HG03565 (cell line): Measurements from ENCODE around the gene DCLK3.

Source experiments
- ATAC-seq: cut with Tn5 transposase; IDR thresholded peaks from one replicate; pipeline ENCODE4 v1.9.1; 2021; ENCODE audit warnings: mild to moderate bottlenecking, moderate library complexity; ENCODE audit not compliant: unreplicated experiment

DCLK3 gene, protein sequence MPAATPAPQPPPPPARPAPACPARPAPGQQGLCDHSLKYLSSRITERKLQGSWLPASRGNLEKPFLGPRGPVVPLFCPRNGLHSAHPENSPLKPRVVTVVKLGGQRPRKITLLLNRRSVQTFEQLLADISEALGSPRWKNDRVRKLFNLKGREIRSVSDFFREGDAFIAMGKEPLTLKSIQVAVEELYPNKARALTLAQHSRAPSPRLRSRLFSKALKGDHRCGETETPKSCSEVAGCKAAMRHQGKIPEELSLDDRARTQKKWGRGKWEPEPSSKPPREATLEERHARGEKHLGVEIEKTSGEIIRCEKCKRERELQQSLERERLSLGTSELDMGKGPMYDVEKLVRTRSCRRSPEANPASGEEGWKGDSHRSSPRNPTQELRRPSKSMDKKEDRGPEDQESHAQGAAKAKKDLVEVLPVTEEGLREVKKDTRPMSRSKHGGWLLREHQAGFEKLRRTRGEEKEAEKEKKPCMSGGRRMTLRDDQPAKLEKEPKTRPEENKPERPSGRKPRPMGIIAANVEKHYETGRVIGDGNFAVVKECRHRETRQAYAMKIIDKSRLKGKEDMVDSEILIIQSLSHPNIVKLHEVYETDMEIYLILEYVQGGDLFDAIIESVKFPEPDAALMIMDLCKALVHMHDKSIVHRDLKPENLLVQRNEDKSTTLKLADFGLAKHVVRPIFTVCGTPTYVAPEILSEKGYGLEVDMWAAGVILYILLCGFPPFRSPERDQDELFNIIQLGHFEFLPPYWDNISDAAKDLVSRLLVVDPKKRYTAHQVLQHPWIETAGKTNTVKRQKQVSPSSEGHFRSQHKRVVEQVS

DNA sequence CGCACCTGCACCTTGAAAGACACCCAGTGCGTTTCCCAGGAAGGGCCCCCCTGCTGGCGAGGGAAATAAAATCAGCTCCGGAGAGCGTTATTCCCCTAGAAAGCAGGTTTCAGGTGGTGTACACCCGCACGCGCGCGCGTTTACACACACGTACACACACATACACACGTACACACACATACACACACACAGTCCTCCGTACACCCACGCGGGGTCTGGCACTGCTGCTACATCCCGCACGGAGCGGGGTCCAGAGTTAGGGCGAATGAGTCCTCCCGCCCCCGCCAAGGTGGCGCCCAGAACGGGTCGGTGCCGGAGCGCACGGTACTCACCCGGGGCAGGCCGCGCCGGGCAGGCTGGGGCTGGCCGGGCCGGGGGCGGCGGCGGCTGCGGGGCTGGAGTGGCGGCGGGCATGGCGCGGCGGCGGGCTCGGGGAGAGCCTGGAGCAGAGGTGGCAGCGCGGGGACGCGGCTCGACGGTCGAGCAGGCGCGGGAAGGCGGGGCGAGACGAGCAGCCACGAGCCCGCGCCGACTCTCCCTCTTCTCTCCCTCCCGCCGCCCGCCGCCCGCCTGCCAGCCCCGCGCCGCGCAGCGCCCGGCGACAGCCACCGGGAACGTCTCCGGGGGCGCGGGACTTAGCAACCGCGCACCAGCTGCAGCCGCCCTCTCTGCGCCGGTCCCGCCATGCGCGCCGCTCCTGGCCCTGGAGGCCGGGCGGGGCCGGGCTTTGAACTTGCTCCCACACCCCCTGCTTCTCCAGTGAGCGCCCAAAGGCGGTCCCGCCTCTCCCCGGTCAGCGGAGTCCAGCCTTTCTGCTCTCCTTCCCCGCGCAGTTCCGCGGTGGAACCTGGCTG lies at the start of gene DCLK3:
DCLK3 (minus strand) TSS at position 704 of the 854 bp plus-strand sequence; CDS start at position 414, 290 bp downstream.
- ATAC-seq, result no peak

DNA sequence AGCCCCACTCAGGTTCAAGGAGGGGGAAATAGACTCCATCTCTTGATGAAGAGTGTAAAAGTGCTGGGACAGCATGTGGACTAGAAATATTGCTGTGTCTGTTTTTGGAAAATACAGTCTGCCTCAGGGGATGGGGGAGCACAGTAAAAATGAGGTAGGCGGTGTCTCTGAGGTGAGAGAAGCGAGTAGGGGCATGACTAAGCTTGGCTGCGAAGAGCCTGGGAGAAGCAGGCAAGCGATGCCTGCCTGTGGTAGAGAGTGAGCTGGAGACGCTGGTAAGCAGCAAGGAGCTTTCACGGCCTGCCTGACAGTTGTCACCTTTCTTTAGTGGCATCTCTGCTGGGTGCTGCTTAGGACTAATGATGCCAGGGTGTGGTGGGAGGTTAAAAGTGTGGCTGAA lies 49.0 kb upstream of the DCLK3 start:
- no peak for ATAC-seq

DNA sequence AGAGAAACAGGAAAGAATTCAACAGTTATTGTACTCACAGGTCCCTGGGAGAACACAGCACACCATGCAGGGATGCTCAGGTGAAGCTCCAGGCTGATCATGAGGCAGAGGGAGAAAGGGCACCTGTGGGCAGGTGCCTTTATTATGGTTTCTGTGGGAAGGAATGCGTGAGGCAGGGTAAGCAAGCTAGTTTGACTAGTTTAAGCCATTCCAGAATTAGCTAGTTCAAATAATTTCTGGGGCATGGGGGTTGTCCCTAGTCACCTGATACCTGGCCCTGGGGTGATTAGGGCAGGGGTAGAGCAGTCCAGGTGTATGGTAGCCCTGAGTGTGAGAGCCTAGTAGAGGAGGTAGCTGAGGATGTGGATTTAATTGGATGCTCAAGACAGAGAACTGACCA lies 47.9 kb upstream of the DCLK3 start:
- no peak for ATAC-seq

DNA sequence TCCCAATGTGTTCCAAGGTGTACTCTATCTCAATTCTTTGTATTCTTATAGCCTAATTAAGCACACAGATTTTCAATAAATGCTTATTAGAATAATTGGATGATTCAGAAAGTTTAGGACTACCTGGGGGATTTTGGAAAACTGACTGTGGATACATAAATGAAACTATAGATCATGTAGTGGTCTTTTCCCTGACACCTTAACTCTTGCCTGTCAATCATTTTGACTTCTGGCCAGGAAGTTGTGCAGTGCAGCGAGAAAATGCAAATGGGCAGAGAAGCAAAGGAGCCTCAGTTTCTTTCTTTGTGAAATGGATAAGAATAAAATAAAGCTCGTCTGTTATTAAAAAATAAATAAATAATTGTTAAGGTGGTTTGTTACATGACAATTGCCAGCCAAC lies 47.4 kb upstream of the DCLK3 start:
- no peak for ATAC-seq

DNA sequence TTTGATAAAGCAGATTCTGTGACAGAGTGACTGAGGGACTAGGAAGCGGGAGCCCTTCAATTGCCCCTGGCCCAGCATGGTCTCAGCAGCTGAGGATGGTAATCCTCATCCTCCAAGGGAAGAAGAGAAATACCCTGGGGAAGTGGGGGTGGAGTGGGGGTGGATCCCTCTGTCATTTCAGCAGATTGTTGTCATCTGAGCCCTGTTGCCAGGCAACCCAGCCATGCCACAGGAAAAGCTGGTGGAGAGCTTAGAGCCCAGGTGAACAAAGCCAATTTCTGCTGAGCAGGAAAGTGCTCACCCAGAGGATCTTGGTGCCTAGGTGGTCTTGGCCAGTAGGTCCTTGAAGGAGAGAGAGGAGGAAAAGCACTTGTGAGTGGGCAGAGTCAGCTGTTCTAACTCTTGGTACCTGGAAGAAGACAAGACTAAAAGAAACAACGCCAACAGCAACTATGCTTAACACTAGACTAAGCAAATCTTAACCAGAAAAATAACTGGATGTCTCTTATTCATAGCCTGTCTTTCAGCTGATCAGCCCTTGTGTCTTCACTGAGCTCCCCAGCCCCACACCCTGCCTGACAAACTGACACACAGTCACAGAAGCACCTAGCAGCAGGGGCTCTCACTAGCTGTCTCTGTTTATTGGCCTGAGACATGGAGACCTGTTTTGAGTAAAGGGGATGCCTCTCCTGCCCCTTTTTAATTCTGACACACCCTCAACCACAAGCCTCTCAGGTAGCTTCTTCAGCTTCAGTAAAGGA lies 40.1 kb upstream of the DCLK3 start:
- no peak for ATAC-seq

DNA sequence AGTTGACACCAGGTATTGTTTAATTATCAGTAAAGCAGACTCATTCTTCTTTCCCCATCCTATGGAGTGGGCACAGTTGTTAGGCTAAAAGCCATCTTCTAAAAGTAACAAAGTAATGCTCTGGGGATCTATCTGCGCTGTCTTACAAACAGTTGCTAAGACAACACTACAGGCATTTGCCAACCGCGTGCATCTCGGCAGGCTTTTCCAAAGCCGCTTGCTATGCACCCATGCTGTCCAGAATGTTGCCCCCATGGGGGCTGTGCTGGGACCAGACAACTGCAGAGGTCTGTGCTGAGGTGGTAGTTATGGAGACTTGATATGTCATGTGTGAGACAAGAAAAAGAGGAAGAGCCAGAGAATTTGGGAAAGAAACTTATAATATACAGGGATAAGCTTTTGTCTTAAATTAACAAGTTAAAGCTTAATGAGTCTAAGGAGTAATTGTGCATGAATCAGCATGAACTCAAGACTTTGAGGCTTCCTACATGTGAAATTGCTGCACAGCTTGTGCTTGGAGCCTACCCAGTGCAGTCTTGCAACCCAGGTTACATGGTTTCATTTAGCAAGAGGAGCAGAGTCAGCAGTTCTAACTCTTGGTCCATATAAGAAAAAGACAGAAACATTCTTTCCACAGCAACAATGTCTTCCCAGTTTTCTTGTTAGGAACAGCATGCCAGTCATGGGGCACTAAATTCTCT lies 38.9 kb upstream of the DCLK3 start:
- ATAC-seq, result no peak

DNA sequence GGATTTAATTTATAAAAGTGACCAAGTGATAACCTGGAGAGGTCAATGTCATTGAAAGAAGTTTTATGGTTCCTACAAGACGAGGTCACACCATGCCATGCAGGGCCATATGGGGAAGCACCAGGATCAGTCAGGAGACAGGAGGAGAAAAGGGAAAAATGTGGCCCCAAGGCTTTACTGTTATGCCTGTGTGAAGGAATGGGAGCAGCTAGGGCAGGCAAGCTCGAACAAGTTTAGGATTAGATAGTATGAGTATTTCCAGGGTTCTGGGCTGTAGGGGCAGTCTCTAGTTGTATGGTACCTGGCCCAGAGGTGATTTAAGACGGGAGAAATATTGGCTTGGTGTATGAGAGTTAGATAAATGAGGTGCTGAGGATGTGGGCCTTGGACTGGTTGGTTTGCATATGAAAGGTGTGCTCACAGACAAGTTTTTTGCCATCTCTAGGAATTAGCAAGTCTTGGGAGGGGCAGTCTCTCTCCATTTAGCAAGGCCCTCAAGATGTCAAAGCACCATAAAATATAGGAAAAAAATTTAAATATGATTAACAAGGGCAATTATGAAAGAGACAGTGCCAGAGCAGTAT lies 36.3 kb upstream of the DCLK3 start:
- no peak for ATAC-seq

DNA sequence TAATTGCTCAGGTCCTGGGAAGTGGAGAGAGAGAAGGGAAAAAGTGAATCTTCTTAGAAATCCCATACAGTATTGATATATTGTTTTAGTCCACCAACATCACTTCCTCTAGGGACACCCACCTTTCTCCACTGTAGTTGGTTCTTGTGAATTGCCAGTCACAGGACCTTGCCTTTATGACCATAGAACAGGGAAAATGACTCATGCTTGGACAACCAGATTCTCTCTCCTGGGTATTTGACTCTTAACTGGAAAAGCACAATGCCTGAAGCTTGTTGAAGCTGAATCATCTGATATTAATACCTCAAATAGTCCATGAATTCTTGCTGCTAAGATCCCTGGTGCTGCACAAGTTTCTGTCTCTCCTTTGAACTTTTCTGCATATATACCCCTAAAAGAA lies 32.5 kb upstream of the DCLK3 start:
- no peak for ATAC-seq

DNA sequence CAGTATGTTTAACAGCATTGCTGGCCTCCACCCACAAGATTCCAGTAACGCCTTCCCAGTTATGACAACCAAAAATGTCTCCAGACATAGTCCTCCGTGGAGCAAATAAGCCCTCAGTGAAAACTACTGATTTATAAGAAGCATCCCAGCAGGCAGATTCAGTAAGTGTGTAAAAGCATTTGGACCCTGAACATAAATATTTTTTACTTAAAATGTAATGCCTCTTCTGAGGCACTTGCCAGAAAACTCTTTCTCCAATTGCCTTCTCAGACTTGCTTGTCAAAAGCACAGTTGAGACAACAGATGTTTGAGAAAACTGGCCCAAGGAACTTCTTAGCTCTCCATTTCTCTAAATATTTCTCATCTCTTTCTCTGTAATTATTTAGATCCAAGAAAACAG lies 31.8 kb upstream of the DCLK3 start:
- no peak for ATAC-seq

DNA sequence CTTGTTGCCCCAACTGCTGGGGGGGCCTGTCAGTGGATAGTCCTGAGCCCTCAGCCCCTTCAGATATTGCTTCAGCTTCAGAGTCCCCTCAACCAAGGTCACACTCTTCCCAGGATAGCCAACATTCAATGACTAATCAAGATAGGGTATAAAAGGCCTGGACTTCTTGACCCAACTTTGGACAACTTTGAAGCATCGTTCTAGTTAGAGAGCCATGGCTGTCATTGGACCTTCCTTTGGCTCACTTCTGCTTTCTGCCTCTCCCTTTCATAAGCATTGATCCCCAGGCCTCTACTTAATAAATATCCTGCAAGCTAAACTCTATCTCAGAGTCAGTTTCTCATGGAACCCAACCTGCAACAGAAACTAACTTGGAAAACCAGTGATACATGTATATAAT lies 31.3 kb upstream of the DCLK3 start:
- ATAC-seq, result no peak

DNA sequence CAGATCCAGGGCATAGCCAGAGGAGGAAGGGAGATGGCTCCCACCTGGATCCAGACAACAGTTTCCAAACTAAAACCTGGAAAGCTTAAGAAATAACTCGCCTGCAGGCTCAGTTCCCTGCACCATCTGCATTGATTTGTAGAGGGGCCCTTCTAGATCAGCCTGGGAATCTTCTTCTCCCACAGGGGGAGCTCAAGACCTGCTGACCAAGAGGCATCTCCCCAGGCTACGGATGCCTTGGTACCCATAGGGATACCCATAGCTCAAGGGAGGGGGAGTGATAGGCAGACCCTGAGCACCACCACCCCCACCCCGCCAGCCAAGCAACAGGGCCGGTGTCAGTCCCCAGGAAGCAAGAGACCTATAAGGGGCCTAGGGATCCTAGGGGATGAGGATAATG lies 28.0 kb upstream of the DCLK3 start:
- no peak for ATAC-seq

DNA sequence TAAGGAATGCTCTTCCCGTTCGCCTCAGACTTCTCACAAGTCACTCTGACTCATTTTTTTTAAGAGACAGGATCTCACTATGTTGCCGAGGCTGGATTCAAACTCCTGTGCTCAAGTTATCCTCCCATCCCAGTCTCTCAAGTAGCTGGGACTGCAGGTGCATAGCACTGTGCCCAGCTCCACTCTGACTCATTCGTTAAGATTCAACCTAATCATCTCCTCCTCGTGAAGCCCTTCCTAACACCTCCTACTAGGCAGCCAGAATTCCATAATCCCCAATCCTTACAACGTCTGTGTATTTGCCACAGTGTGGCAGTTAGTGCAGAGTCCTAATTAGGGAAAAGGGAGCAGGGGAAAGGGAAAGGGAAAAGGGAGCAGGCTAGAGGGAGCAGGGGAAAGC lies 26.4 kb upstream of the DCLK3 start:
- ATAC-seq, result no peak

DNA sequence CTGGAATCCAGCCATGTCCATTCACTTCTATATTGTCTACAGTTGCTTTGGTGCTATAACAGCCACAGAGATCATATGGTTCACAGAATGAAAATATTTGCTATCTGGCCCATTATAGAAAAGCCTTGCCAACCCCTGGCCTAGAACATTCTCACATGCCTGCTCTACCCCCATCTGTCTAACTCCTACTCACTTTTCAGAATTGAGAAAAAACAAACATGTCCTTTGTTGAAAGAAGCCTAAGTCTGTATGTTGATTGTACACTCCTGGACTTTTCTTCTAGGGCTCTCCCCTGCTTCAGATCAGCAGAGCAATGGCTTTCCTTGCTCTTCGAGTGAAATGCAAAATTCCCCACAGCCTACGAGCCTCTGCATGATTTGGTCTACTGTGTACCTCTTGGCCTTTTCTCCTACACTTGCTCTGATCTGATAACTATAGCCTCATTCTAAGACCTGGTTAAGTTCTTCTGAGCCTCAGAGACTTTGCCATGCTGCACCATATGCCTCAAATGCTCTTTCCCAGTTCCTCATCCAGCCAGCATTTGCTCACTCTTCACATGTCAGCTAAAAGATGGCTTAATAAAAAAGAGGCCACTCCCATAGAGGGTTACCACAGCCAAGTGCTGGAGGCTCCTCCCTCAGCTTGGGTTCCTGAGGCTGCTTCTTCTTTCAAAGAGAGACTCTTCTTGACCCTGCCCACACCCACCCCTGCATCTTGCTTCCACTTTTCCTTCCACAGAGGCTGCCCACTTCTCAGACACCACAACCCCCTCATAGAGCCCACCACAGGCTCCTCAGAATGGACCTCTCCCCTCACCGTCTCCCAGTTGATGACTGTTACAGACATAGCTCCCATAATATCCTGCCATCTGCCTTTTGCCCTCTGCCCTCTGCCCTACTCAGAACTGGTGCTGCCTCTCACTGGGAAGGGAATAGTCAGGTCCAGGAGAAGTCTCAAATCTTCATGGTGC lies 22.9 kb upstream of the DCLK3 start:
- ATAC-seq, result no peak

DNA sequence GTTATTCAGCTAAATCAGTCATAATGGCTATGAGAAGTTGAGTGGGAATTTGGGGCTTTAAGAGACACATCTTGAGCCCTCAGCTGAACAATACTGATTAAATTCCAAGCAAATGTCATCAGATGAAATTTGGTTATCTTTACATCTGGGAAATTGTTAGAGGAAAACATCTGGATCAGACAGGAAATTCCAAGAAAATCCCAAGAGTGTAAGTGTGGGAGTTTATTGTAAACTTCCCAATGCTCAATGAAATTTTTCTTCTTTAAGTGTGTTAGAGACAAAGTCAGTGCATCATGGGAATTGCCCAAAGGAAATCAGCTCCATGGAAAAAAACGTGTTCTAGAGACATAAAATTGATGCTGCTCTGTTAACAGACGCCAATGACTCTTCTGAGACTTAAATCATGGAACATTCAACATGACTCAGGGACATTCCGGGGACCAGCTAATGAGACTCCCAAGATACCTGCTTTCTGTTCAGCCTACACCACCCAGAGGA lies 19.8 kb upstream of the DCLK3 start:
- ATAC-seq, result no peak

DNA sequence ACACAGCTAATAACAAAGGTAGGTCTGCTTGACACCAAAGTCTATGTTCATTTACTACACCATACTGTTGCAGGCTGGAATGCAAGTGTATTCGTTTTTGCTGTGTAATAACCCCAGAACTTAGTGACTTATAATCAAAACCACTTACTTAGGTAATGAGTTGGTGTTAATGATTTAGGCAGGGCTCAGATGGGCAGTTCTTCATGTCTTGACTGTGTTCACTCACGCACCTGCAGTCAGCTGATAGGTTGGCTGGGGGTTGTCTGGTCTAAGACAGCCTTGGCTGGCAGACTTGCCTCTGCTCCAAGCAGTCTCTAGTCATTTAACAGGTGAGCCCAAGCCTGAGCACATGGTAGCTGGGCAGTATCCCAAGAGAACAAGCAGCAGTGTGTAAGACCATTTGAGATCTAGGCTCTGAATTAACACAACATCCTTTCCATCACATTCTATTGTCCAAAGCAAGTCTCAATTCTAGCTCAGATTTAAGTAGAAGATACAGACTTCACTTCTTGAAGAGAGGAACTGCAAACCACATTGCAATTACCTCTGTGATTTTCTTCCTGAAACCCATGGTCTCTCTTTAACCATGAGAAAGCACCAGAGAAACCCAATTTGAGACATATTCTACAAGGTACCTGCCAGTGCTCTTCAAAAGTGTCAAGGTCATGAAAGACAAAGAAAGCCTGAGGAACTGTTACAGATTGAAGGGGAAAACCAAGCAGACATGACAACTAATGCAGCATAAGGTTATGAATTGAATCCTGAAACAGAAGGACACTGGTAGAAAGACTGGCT lies 13.3 kb upstream of the DCLK3 start:
- ATAC-seq, result peak; percentile 37

DNA sequence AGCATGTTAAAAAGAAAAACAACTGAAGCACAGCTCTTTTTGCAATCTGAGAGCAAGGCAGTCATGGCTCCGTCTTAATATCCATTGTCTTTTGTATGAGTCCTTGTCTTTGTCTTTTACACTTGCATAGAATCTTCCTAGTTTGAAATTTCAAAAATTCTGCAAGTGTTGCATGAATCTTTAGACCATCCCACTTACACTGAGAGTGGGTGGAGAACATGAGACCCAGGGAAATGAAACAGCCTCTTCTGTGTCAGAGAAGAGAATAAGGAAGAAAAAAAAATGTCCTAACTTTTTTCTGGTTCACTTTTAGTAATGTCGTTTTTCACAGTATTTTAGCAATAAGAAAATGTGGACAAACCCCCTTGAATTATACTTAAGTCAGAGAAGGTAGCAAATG lies 12.1 kb upstream of the DCLK3 start:
- ATAC-seq, result no peak

DNA sequence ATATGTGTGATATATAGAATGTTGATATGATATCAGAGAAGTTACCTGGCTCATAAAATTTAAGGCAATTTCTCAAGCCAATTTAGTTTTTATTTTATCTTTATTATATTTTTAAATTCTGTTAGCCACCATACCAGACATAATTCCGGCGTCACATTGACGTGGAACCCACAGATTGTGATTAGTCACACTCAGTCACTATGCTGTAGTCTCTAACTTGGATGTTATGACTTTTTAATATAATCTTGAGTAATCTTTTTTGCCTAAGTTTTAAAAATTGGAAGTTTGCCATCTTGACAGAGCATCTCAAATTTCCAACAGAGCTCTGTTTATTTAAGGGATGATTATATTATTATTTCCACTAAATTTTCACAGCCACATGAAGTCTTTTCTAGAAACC lies 9.7 kb upstream of the DCLK3 start:
- ATAC-seq, result no peak
